GM18951 (cell line): Measurements from ENCODE around the gene RABGAP1L.

ENCODE experiments used
- POLR2A ChIP-seq: IDR thresholded peaks from 4 replicates; pipeline ENCODE4 v1.6.1; 2011; ENCODE audit warnings: mild to moderate bottlenecking; ENCODE audit not compliant: insufficient read length, insufficient read depth; ENCODE audit errors: extremely low read depth
- in situ Hi-C: fragments of 300-500 bp; cut with MboI; formaldehyde crosslinking; loops from one replicate; pipeline ENCODE4 v1.12.0; 2022; ENCODE audit warnings: low sequenced_read_pairs, mixed read lengths, inconsistent platforms; ENCODE audit not compliant: unreplicated experiment

RABGAP1L gene

DNA sequence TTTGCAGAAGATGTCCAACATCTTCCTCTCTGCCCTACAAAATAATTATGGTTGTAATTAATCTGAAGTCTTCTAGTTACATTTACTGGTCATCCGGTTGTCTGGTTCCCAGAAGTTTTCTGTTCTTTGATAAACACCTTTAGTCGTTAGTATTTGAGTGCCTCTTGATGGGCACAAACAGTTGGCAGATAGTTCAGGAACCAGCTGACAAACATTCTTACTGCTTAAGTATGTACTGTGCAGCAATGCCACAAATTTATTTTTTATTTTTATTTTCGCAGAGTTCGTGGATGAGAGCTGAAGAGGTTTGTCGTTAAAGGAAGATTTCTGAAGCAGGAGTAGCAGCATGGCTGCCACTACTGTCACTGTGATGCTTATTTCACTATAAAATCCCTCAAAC lies 84.7 kb downstream of the RABGAP1L start:
- no peak for TF ChIP-seq POLR2A
- in situ Hi-C loops, result no loop called here

DNA sequence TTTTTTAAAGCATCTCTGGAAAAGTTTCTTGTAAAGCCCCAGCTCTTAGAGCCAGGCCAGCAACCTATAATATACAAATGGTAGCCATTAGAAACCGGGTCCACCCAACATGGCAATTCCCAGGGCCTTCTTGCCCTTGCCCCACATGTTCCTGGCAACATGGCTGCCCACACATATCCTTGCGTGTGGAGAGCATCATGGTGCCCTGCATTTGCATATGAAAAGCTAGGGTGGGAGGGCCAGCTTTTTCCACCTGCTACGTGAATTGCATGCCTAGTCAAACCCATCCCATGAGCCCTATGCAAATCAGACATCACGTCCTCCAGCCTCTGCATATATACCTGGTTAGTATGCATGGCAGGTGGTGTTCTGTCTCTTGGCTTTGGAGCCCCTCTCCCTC lies 88.2 kb downstream of the RABGAP1L start:
- in situ Hi-C loops, result no loop called here
- no peak for TF ChIP-seq POLR2A

DNA sequence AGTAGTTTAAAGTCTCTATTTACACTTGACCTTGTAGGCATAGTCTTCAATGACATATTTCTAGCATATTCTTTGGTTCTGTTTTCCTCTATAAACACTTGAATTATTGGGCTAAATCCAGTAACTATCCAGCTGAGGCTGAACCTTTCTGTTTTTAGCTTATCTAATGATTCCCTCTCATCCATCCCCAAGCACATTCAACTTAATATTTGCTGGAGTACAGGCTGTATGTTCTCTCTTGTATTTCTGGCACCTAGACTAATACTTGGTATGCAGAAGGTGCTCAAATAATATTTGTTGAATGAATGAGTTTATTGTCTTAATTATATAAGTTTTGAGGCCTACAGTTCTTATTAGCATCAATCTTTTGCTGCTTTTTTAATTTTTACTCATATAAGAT lies 88.7 kb downstream of the RABGAP1L start:
- in situ Hi-C loops, result no loop called here
- no peak for TF ChIP-seq POLR2A

DNA sequence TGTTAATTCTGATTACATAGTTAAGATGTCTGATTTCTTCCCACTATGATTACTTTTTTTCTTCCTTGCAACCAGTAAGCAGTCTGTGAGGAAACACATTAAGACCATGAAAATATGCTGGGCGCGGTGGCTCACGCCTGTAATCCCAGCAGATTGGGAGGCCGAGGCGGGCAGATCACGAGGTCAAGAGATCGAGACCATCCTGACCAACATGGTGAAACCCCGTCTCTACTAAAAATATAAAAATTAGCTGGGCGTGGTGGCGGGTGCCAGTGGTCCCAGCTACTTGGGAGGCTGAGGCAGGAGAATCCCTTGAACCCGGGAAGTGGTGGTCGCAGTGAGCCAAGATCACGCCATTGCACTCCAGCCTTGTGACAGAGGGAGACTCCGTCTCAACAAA lies 97.1 kb downstream of the RABGAP1L start:
- in situ Hi-C loops, result loop anchor here (25.0 kb wide), 1 partner anchor 731 kb away; the partner anchor contains the start of gene CACYBP

DNA sequence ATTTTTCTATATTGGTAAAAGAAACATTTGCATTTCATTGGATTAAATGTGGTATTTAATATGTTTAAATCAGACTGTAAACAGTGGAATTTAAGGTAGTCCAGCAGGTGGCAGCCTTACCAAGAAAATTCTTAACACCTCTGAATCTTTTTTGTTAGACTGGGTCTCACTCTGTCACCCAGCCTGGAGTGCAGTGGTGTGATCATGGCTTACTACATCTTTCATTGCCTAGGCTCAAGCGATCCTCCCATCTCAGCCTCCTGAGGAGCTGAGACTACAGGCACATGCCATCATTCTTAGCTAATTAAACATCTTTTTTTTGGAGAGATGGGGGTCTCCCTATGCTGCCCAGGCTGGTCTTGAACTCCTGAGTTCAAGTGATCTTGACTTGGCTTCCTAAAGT lies 98.8 kb downstream of the RABGAP1L start:
- in situ Hi-C loops, result loop anchor here (25.0 kb wide), 1 partner anchor 729 kb away; the partner anchor contains the start of gene CACYBP

DNA sequence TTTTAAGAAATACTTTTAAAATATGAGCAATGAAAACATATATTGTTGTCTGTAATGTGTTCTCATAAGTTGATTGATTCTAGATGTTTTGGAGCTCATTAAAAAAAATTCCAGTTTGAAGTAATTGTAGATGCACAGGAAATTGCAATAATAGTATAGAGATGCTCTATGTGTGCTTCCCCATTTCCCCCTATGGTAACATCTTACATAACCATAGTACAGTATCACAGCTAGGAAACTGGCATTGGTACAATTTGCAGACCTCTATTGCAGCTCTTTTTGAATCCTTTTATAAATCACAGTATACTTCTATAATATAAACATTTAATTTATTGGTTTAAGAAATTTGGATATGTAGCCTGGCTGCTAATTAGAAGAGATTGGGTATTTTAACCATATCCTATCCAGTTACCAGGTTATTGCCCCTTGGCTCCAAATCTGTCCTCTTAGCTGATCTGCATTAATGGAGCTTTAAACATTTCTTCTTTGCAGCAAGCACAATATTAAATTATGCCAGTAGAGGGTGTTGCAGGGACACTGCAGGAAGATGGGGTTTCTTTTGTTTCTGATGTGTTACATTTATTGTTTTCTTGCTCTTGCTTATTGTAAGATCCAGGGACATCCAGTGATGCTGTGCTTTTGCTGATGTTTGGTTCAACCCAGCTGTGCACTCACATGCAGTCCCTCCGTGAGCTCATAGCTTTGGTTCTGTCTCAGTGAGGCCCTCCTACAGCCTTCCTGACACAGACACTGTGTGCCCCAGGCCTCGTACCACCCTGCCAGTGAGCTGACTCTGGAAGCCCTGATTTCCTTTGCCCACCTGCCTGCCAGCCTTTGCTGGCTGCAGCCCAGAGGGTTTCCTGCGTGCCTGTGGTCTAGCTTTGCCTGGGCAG lies 103.3 kb downstream of the RABGAP1L start:
- in situ Hi-C loops, result loop anchor here (5.0 to 25.0 kb wide), 2 partner anchors 470 to 725 kb away; partner anchors contain the start of gene CACYBP
- no peak for TF ChIP-seq POLR2A

More for the DNA sequence above, 98.8 kb downstream of the RABGAP1L start:
- no peak for TF ChIP-seq POLR2A

DNA sequence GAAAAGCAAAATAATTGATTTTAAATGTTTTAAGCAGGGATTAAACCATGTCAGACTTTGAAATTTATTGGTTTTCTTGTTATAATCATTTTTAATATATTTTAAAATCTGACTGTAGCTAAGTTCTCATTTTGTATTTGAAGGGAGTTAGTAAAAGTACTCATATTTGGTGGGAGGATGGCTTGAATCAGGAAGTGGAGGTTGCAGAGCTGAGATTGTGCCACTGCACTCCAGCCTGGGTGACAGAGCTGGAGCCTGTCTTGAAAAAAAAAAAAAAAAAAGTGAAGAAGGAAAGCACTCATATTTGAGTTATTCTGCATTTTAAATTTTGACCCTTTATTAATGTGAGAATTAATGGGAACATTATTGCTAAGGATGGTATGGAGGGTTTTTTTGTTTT lies 106.0 kb downstream of the RABGAP1L start:
- in situ Hi-C loops, result loop anchor here (25.0 kb wide), 1 partner anchor 722 kb away; the partner anchor contains the start of gene CACYBP
- TF ChIP-seq POLR2A, result no peak

DNA sequence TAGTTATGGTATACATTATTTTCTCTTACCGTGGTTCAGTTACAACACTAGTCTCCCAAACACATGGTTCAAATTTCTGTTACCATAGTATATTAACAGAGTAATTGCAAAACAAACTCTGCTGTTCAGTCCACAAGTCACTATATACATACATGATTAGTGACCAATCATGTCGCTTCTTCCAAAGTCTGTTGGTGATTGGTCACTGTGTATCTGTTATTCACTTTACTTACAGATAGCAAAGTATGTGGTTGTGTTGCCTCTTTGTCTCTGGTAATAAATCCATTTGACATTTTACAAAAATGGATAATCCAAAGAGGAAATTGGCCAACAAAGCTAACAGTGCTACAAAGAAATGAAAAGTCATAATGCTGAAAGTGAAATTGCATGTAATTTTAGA lies 107.2 kb downstream of the RABGAP1L start:
- TF ChIP-seq POLR2A, result no peak
- in situ Hi-C loops, result loop anchor here (25.0 kb wide), 1 partner anchor 721 kb away; the partner anchor contains the start of gene CACYBP

DNA sequence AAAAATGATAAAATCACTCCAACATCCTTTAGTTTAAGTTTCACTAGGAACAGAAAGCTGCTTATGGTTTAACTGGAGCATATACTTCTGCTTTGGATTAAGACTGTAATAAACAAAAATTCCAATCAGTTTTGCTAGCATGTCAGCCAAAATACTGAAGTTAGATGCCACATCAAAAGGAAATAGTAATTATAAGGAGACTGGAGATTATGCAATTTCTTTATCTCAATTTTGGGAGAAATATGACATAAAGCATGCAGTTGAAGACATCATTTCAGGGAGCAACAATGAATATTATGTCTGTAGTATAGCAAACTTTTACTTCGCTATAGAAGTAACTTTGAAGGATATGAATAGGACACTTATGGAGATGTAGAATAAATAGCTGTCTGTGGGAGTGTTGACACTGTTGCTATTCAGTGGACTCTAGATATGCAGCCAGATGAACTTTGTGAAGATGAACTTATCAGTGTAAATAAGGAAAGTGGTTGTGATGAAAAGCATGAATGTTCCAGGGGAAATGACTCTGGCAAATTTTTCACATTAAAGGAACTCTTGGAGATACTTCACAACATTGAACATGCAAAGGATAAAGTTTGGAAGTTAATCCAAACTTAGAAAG lies 107.8 kb downstream of the RABGAP1L start:
- no peak for TF ChIP-seq POLR2A
- in situ Hi-C loops, result loop anchor here (25.0 kb wide), 1 partner anchor 720 kb away; the partner anchor contains the start of gene CACYBP

DNA sequence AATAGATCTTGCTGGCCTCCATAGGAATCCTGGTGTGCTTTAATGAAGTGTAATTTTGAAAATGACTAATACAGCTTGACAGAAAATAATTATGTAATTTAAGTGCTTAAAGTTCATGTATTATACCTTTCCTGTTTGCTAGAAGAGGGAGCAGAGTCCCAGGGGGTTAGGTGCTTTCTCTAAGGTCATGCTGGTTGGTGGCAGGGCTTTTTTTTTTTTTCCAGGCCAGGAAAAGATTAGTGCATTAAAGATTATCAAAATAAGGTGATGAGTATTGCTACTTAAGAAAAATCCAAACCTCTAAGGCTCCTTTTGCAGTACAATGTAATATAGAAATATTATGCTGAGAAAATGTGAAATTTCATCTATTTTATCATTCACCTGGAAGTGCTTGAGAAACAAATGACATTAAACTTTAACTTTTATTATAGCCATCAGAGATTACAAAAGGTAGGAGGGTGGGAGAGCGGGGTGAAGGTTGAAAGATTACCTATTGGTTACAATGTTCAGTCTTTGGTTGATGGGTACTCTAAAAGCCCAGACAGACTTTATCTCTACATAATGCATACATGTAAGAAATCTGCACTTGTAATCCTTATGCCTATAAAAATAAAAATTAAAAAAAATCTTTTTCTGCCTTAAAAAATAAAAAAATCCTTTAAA lies 110.8 kb downstream of the RABGAP1L start:
- in situ Hi-C loops, result loop anchor here (25.0 kb wide), 1 partner anchor 717 kb away; the partner anchor contains the start of gene CACYBP
- TF ChIP-seq POLR2A, result no peak

DNA sequence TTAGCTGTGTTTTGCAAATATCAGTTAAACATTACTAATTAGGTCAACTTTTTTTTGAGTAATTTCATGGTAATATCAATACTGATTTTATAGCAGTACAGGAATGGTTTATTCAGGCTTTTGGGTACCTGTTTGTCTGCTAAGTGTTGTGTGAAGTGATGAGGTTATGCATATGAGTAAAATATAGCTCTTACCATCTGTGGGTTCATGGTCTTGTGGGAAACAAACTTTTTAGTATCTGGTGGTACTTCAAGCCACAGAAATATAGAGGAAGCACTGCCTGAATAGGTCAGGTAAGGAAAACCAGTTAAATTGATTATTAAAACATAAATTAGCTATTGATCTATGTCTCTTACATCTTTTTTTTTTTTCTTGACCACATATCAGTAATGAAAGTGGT lies 113.9 kb downstream of the RABGAP1L start:
- in situ Hi-C loops, result loop anchor here (25.0 kb wide), 1 partner anchor 714 kb away; the partner anchor contains the start of gene CACYBP
- no peak for TF ChIP-seq POLR2A

DNA sequence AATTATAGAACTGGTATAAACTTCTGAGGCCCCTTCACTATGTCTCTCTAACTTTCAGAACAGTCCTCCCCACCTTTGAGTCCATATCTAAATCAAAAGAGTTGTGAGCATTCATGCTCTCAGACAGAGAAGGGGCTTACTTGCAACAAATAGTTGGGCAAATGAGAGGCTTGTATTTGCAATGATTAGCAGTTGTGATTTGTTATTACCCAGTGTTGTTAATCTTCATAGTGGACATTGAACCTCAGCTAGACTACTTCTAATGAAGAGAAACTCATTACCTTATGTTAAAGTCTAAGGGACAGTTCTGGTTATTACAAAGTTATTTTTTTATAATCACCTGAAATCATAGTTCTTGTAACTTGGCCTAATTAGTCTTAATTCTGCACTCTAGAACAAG lies 114.5 kb downstream of the RABGAP1L start:
- in situ Hi-C loops, result loop anchor here (25.0 kb wide), 1 partner anchor 714 kb away; the partner anchor contains the start of gene CACYBP
- no peak for TF ChIP-seq POLR2A

DNA sequence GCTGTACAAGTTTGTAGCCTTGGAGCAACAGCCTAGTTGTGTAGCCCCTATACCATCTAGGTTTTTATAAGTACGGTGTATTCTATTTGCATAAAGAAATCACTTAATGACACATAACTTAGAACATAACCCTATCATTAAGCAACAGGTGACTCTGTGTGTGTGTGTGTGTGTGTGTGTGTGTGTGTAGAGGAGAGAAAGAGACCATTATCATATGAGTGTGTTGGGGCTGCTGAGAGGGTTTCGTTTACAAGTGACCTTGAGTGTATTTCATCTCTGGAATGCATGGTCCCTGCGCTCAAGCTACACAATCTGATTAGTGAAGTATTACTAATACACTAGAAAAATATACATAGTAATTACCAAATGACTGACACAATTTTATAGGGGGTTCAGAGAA lies 115.1 kb downstream of the RABGAP1L start:
- no peak for TF ChIP-seq POLR2A
- in situ Hi-C loops, result loop anchor here (25.0 kb wide), 1 partner anchor 713 kb away; the partner anchor contains the start of gene CACYBP
